Astrocyte of the cerebellum (primary cell): ENCODE data around the gene SETD6.
A peak's percentile ranks its signal among the peaks of the same experiment; 100 is the strongest.
"Not testable (repeated sequence)": the region's sequence is repeated elsewhere in the genome, so short reads cannot be mapped to it uniquely, and the experiment has no call there.

Experiments used
- DNase-seq: peaks from one replicate; pipeline ENCODE4 v3.0.0-alpha.2; 2011; ENCODE audit warnings: low read depth
- H3K4me3 ChIP-seq: 2 replicates; pipeline ENCODE4 v1.5.1; 2011; ENCODE audit warnings: mild to moderate bottlenecking, low read depth, low read length, moderate library complexity
- CTCF ChIP-seq: IDR thresholded peaks from 2 replicates; pipeline ENCODE4 v1.5.1; 2012; ENCODE audit warnings: low read length, low read depth, moderate library complexity, mild to moderate bottlenecking; ENCODE audit errors: missing control alignments
- in situ Hi-C: cut with HindIII; loops from 2 replicates; pipeline ENCODE4 v1.10.0; 2017; ENCODE audit warnings: low sequenced_read_pairs

The SETD6 gene

GRCh38 chr16:58481931-58482330, 33.4 kb upstream of the SETD6 start:
- in situ Hi-C loops, result no loop called here
- DNase-seq, result no peak
- TF ChIP-seq CTCF, result no peak
- no peak overlapping the region for H3K4me3 ChIP-seq

GRCh38 chr16:58485184-58485887, 30.0 kb upstream of the SETD6 start:
- in situ Hi-C loops, result no loop called here
- H3K4me3 ChIP-seq, result no peak overlapping the region
- no peak for TF ChIP-seq CTCF
- DNase-seq, result no peak

GRCh38 chr16:58487566-58488351, 27.6 kb upstream of the SETD6 start:
- peak; percentile 79 for TF ChIP-seq CTCF
- peak; percentile 48 for DNase-seq
- no peak overlapping the region for H3K4me3 ChIP-seq
- in situ Hi-C loops, result no loop called here

GRCh38 chr16:58488531-58488930, 26.8 kb upstream of the SETD6 start:
- no peak overlapping the region for H3K4me3 ChIP-seq
- in situ Hi-C loops, result no loop called here
- DNase-seq, result no peak
- TF ChIP-seq CTCF, result no peak

GRCh38 chr16:58490065-58490464, 25.3 kb upstream of the SETD6 start:
- H3K4me3 ChIP-seq, result no peak overlapping the region
- no peak for TF ChIP-seq CTCF
- no peak for DNase-seq
- in situ Hi-C loops, result no loop called here

- in situ Hi-C loops, result not testable (repeated sequence)
Measured at GRCh38 chr16:58490539-58490938, 24.8 kb upstream of the SETD6 start.

GRCh38 chr16:58492066-58492465, 23.3 kb upstream of the SETD6 start:
- no peak for DNase-seq
- no peak overlapping the region for H3K4me3 ChIP-seq
- in situ Hi-C loops, result no loop called here
- TF ChIP-seq CTCF, result no peak

More at GRCh38 chr16:58490539-58490938, 24.8 kb upstream of the SETD6 start:
- not testable (repeated sequence) for DNase-seq, H3K4me3 ChIP-seq
